ENCODE results near the gene NUDT1. TPM values are rescaled to one million over a fixed set of nuclear protein-coding genes. Genes with fewer than 3 reads are reported as not detected.
"Not testable (repeated sequence)": the region's sequence is repeated elsewhere in the genome, so short reads cannot be mapped to it uniquely, and the experiment has no call there.

The NUDT1 gene
- polyA plus RNA-seq, 1 donor from 2014 or later, result 52.1 TPM

DNA sequence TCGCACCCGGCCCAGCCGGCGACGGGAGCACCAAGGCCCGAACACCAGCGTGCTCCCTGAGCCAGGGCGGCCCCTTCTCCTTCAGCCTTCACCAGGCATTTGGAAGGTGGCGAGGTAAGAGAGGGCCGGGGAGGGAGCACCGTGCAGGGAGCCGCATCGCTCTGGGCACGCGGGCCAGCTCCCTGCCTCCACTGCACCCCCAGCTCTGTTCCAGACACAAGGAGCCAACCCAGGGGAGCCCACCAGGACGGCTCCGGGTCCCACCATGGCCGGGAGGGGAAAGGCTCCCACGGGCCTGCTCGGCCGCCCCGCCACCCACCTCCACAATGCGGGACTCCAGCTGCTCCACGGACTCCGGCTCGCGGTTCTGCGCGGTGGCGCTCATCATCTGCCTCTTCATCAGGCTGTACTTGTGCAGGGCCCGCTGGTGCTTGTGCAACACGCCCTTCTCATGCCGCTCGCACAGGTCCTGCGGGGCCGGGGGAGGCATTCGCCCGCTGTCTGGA lies 15.1 kb downstream of the NUDT1 start:
- H3K27me3 Mint-ChIP-seq, result no peaks in the 10 kb centered on the region
- peak overlapping the region in 1 of 4 donors; percentile 29 for H3K4me3 Mint-ChIP-seq
- H3K27ac Mint-ChIP-seq, result peak overlapping the region; percentile 68 to 86 (median 74)
- peaks cover 24 to 31% (median 30%) of the 10 kb centered on the region in 3 donors for H3K4me1 Mint-ChIP-seq
- peaks cover 0 to 1% (median 0%) of the 10 kb centered on the region in 3 donors for H3K9me3 Mint-ChIP-seq
- peaks cover 4% of the 10 kb centered on the region for H3K36me3 Mint-ChIP-seq

DNA sequence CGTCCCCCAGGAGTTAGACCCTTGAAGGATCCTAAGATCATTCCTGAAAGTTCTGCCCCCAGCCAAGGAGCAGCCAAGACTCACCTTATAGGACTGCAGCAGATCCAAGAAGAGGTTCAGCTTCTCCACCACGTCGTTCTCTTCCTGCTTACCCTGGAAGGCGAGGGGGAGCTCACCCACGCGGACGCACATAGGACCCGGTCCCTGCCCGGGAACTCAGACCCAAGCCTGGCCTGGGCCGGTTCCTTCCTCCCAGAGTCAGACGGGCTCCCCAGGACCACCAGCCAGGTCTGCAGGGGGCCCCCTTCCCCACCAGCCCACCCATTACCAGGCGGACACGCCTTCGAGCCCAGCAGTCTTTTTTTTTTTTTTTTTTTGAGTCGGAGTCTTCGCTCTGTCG lies 15.6 kb downstream of the NUDT1 start:
- Mint-ChIP-seq H3K27ac (peak overlapping the region; percentile 68 to 86 (median 74)), H3K4me3 (peak overlapping the region in 1 of 4 donors; percentile 29), H3K36me3 (peaks cover 4% of the 10 kb centered on the region), H3K27me3 (no peaks in the 10 kb centered on the region), H3K4me1 (peaks cover 24 to 35% (median 31%) of the 10 kb centered on the region in 3 donors), H3K9me3 (peaks cover 0 to 1% (median 0%) of the 10 kb centered on the region in 3 donors)

DNA sequence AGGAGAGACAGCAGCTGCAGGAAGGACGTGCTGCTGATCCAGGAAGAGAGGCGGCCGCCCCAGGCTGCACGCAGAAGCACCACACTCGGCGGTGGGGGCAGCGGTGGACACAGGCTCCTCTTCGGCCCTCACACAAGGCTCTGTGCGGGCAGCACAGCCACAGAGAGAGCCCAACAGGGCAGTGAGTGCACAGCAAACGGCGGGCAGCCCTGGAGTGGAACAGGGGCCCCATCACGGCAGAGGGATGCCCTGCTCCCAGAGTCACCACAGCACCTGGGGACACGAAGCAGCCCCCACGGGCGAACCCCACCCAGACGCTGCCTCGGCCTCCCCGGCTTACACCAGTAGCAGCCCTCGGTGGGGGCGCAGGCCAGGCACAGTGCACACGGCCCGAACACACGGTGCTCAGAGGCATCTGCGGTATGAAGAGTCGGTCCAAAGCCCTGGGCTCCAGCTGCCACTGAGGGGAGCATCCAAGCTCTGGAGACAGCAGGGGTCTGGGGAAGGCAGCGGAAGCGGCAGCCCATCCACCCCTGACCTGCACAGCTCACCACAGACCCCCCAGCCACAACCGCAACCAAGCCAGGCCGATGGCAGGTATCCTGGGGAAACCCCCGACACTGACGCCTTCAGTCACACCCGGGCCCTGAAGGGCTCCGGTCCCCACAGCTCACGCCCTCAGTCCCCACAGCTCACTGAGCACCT lies 16.8 kb downstream of the NUDT1 start:
- H3K4me3 Mint-ChIP-seq, result peak overlapping the region; percentile 59 to 92 (median 81)
- H3K27ac Mint-ChIP-seq, result peak overlapping the region; percentile 95 to 97 (median 97)
- H3K27me3 Mint-ChIP-seq, result no peaks in the 10 kb centered on the region
- H3K4me1 Mint-ChIP-seq, result peaks cover 24 to 35% (median 30%) of the 10 kb centered on the region in 3 donors
- peaks cover 8% of the 10 kb centered on the region for H3K36me3 Mint-ChIP-seq
- H3K9me3 Mint-ChIP-seq, result peaks cover 0 to 1% (median 0%) of the 10 kb centered on the region in 3 donors

DNA sequence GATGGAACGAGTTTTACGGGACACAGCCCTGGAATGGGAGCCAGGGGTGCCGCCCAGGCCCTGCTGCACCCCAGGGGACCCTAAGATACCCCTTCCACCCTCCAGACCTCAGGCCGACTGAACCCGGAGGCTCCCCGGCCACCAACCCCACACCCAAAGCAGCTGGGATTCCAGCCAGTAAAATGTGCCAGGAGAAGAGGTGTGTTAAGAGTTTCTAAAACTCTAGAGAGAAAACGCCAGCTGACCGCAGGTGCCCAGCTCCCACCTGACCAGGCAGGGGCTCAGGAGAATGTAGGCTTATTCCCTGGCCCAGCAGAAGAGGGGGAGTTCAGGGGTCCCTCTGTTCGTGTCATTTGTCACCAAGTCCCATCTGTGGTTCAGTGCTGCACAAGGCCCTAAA lies 17.5 kb downstream of the NUDT1 start:
- H3K27ac Mint-ChIP-seq, result peak overlapping the region; percentile 95 to 97 (median 97)
- H3K9me3 Mint-ChIP-seq, result peaks cover 0 to 1% (median 0%) of the 10 kb centered on the region in 3 donors

DNA sequence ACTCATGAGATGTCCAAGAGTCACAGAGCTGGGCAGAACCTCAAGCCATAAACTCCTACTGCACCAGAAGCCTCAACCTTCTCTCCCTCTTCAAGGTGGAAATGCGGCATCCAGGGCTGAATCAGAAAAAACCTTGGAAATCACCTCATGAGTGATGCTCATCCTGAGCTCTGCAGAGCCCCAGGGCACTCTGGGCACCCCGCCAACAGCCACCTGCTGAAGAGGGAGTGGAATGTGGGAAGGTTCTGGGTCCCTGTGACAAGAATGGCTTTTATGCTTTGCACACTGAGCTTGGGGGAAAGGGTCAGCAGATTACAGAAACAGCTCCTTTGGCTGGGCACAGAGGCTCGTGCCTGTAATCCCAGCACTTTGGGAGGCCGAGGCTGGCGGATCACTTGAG lies 18.8 kb downstream of the NUDT1 start:
- Mint-ChIP-seq H3K27me3 (no peaks in the 10 kb centered on the region), H3K36me3 (peaks cover 13% of the 10 kb centered on the region), H3K4me3 (peak overlapping the region in 2 of 4 donors; percentile 78 to 92), H3K27ac (peak overlapping the region; percentile 73 to 98 (median 97)), H3K4me1 (peaks cover 26 to 32% (median 29%) of the 10 kb centered on the region in 3 donors), H3K9me3 (peaks cover 0 to 1% (median 0%) of the 10 kb centered on the region in 3 donors)

More for the DNA sequence above, 17.5 kb downstream of the NUDT1 start:
- Mint-ChIP-seq H3K27me3 (no peaks in the 10 kb centered on the region), H3K4me1 (peaks cover 29 to 35% (median 30%) of the 10 kb centered on the region in 3 donors), H3K4me3 (peak overlapping the region; percentile 59 to 92 (median 82)), H3K36me3 (peaks cover 12% of the 10 kb centered on the region)

- Mint-ChIP-seq H3K4me1 (peaks cover 26 to 32% (median 29%) of the 10 kb centered on the region in 3 donors), H3K27ac (peak overlapping the region; percentile 96 to 98 (median 97)), H3K36me3 (peaks cover 13% of the 10 kb centered on the region), H3K27me3 (no peaks in the 10 kb centered on the region), H3K9me3 (peaks cover 0 to 1% (median 0%) of the 10 kb centered on the region in 3 donors), H3K4me3 (peak overlapping the region; percentile 75 to 91 (median 84))
Measured at GRCh38 chr7:2261611-2262010, 19.6 kb downstream of the NUDT1 start.

DNA sequence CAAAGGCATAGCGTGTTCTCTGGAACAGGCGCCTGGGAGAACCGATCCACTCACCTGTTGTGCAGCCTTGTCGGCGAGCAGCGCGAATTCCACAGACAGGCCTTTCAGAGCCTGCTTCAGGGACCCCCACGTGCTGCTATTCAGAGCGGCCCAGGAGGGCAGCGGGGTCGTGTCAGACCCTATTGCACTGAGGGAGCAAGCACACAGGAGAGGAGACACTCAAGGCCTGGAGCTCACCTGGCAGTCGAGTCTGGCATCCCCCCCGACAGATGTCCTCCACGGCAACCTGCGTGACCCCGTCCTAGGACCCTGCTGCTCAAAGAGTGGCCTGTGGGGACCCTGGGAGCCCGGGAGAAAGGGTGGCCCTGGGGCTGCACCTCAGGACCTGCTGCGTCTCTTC lies 21.1 kb downstream of the NUDT1 start:
- H3K27ac Mint-ChIP-seq, result peak overlapping the region; percentile 7 to 84 (median 83)

DNA sequence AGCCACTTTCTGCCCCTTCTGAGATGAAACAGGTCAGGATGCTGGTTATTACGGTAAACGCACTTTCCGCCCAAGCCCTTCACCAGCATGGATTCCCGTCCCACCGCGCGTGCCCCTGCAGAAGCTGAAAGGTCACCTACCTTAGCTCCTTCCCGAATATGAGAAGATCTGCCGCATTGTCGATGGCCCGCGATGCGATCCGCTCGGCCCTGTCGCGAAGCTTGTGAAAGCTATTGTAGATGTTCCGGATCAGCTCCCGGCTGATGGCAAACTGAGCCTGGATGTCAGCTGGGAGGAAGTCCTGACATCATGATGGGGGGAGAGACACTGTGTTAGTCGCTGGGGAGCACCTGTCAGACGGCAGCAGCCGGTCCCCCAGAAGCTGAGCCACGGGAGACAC lies 22.1 kb downstream of the NUDT1 start:
- Mint-ChIP-seq H3K27me3 (no peaks in the 10 kb centered on the region), H3K27ac (peak overlapping the region; percentile 56 to 78 (median 74)), H3K4me3 (no peak overlapping the region), H3K9me3 (peaks cover 0 to 1% (median 0%) of the 10 kb centered on the region in 3 donors), H3K4me1 (peaks cover 20 to 28% (median 24%) of the 10 kb centered on the region in 3 donors), H3K36me3 (peaks cover 13% of the 10 kb centered on the region)

More for the DNA sequence above, 21.1 kb downstream of the NUDT1 start:
- peak overlapping the region in 1 of 4 donors; percentile 17 for H3K4me3 Mint-ChIP-seq
- H3K36me3 Mint-ChIP-seq, result peaks cover 13% of the 10 kb centered on the region
- H3K4me1 Mint-ChIP-seq, result peaks cover 26 to 32% (median 29%) of the 10 kb centered on the region in 3 donors
- H3K27me3 Mint-ChIP-seq, result no peaks in the 10 kb centered on the region
- peaks cover 0 to 1% (median 0%) of the 10 kb centered on the region in 3 donors for H3K9me3 Mint-ChIP-seq

GRCh38 chr7:2266911-2267310 lies 24.9 kb downstream of the NUDT1 start:
- H3K9me3 Mint-ChIP-seq, result no peaks in the 10 kb centered on the region
- H3K27me3 Mint-ChIP-seq, result no peaks in the 10 kb centered on the region
- no peak overlapping the region for H3K4me3 Mint-ChIP-seq
- no peak overlapping the region for H3K27ac Mint-ChIP-seq
- peaks cover 5 to 6% (median 5%) of the 10 kb centered on the region in 3 donors for H3K4me1 Mint-ChIP-seq
- H3K36me3 Mint-ChIP-seq, result peaks cover 11% of the 10 kb centered on the region

- peak overlapping the region in 1 of 3 donors; percentile 39 for H3K27ac Mint-ChIP-seq
- H3K4me3 Mint-ChIP-seq, H3K27me3 Mint-ChIP-seq, H3K4me1 Mint-ChIP-seq, H3K9me3 Mint-ChIP-seq, H3K36me3 Mint-ChIP-seq: not testable (repeated sequence)
Measured at GRCh38 chr7:2269089-2269990, 27.3 kb downstream of the NUDT1 start.

GRCh38 chr7:2269991-2270460 lies 28.0 kb downstream of the NUDT1 start:
- peak overlapping the region in 1 of 3 donors; percentile 39 for H3K27ac Mint-ChIP-seq
- H3K36me3 Mint-ChIP-seq, result peaks cover 4% of the 10 kb centered on the region
- H3K4me3 Mint-ChIP-seq, result no peak overlapping the region
- H3K4me1 Mint-ChIP-seq, result peaks cover 0 to 2% (median 0%) of the 10 kb centered on the region in 3 donors
- H3K27me3 Mint-ChIP-seq, result no peaks in the 10 kb centered on the region
- H3K9me3 Mint-ChIP-seq, result no peaks in the 10 kb centered on the region

DNA sequence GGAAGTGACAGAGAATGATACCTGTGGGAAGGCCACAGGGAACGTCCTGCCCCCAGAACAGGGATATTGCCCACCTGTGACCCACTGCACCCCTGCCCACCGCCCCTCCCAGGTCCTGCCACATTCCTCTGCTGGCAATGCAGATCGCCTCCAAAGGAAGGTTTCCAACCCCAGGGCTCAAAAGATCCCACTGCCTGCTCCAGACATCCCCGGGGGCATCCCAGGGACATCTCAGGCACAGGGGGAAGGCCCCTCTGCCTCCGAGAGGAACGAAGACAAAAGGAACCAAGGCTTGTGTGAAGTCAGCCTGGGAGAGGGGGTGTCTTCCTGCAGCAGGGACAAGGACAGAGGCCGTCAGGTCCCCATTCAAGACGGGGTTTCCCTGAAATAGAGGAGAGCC lies 28.5 kb downstream of the NUDT1 start:
- H3K9me3 Mint-ChIP-seq, result no peaks in the 10 kb centered on the region
- H3K27me3 Mint-ChIP-seq, result no peaks in the 10 kb centered on the region
- peaks cover 3% of the 10 kb centered on the region for H3K36me3 Mint-ChIP-seq
- H3K4me3 Mint-ChIP-seq, result no peak overlapping the region
- peak overlapping the region in 1 of 3 donors; percentile 39 for H3K27ac Mint-ChIP-seq
- peaks cover 0 to 1% (median 0%) of the 10 kb centered on the region in 3 donors for H3K4me1 Mint-ChIP-seq

DNA sequence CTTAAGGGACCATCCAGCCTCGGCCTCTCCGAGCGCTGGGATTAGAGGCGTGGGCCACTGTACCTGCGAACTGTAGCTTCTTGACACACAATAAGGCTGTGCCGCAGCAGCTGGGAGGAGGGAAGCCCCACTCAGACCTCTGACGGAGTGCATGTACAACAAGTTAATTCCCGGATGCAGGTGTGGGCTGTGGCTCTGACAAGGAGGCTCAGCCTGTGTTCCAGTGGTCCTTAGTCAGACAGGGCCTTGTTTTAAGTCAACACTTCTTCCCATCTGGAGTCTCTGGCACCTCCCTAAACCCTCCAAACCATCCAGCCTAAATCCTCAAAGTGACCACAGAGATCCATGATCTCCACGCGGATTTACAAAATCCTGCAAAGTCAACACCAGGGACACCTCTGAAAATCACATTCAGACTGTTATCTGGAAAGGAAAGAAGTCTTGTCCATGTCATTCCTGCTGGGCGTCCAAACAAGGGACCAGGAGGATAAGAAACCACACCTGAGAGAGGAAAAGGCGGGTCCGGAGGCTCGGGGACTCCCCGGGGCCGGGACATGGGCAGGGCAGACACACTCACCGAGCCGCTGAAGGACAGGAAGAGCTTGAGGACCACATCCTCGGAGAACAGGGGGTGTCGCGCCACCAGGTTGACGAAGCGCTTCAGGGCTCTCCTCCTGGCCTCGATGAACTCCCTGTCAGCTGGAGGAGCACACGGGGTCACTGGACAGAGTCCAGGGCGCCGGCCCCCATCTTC lies 29.4 kb downstream of the NUDT1 start:
- H3K9me3 Mint-ChIP-seq, result no peaks in the 10 kb centered on the region
- H3K27me3 Mint-ChIP-seq, result no peaks in the 10 kb centered on the region
- no peaks in the 10 kb centered on the region for H3K36me3 Mint-ChIP-seq
- no peak overlapping the region for H3K27ac Mint-ChIP-seq
- no peak overlapping the region for H3K4me3 Mint-ChIP-seq
- no peaks in the 10 kb centered on the region for H3K4me1 Mint-ChIP-seq

- Mint-ChIP-seq H3K4me1 (no peaks in the 10 kb centered on the region), H3K27me3 (no peaks in the 10 kb centered on the region), H3K27ac (no peak overlapping the region), H3K36me3 (no peaks in the 10 kb centered on the region), H3K4me3 (no peak overlapping the region), H3K9me3 (no peaks in the 10 kb centered on the region)
Measured at GRCh38 chr7:2272031-2272430, 30.0 kb downstream of the NUDT1 start.
